CD14-positive monocyte (primary cell): Measurements from ENCODE around the gene LRRC45. TPM values are rescaled to one million over a fixed set of nuclear protein-coding genes. Genes with fewer than 3 reads are reported as not detected.
A peak's percentile ranks its signal among the peaks of the same experiment; 100 is the strongest.

Experiments
- DNase-seq, 3 donors: peaks; one replicate each; pipeline ENCODE4 v3.0.0-alpha.2; 2011 to 2022
- H2AFZ ChIP-seq: 2 replicates; pipeline ENCODE4 v1.6.0; 2012; ENCODE audit warnings: mild to moderate bottlenecking, low read depth, low read length, inconsistent platforms; ENCODE audit not compliant: insufficient read depth, poor library complexity, severe bottlenecking
- H3K27ac ChIP-seq, 2 donors: 1 replicate in 1 of 2; 2 replicates in 1 of 2; pipeline ENCODE4 v1.5.1; 2012 to 2013; ENCODE audit warnings: low read length in 2 of 2, control low read depth in 1 of 2, inconsistent platforms in 1 of 2, low read depth in 1 of 2, mild to moderate bottlenecking in 1 of 2
- H3K27me3 ChIP-seq, 2 donors: one replicate each; pipeline versions ENCODE4 v1.6.0 to v1.6.1; 2011 to 2013; ENCODE audit warnings: low read length in 2 of 2; ENCODE audit not compliant: control insufficient read depth in 2 of 2, insufficient read depth in 2 of 2
- H3K36me3 ChIP-seq, 2 donors: replicated peaks in 1 of 2; 1 replicate in 1 of 2; 2 replicates in 1 of 2; pipeline versions ENCODE4 v1.5.1 to v1.6.1; 2012 to 2013; ENCODE audit warnings: low read length in 2 of 2, control low read depth in 1 of 2, inconsistent platforms in 1 of 2, mild to moderate bottlenecking in 1 of 2; ENCODE audit not compliant: insufficient read depth in 2 of 2, control insufficient read depth in 1 of 2
- H3K4me1 ChIP-seq, 2 donors: 1 replicate in 1 of 2; 2 replicates in 1 of 2; pipeline versions ENCODE4 v1.5.1 to v1.6.1; 2012 to 2013; ENCODE audit warnings: low read length in 2 of 2, control low read depth in 1 of 2, inconsistent platforms in 1 of 2, mild to moderate bottlenecking in 1 of 2, moderate library complexity in 1 of 2; ENCODE audit not compliant: insufficient read depth in 2 of 2, control insufficient read depth in 1 of 2
- H3K4me2 ChIP-seq: replicated peaks from 2 replicates; pipeline ENCODE3; 2012; ENCODE audit warnings: low read length, moderate library complexity, mild to moderate bottlenecking; ENCODE audit not compliant: poor library complexity, severe bottlenecking; ENCODE audit errors: extremely low read depth
- H3K4me3 ChIP-seq, 3 experiments: fragments of 200-600 bp in 1 of 3; sonication (generic) in 1 of 3; replicated peaks in 1 of 3; 1 replicate in 2 of 3; 2 replicates in 1 of 3; pipeline ENCODE4 v1.5.1; 2011 to 2013; ENCODE audit warnings: low read length in 3 of 3, mild to moderate bottlenecking in 3 of 3, control low read depth in 2 of 3, low read depth in 2 of 3, inconsistent platforms in 1 of 3, moderate library complexity in 1 of 3
- H3K79me2 ChIP-seq: 2 replicates; pipeline ENCODE4 v1.6.0; 2012; ENCODE audit warnings: mild to moderate bottlenecking, control low read depth, inconsistent platforms, low read length, moderate library complexity; ENCODE audit not compliant: insufficient read depth
- H3K9ac ChIP-seq: 2 replicates; pipeline ENCODE4 v1.6.0; 2017; ENCODE audit warnings: low read length, mild to moderate bottlenecking; ENCODE audit not compliant: insufficient read depth, poor library complexity, severe bottlenecking
- H3K9me3 ChIP-seq, 2 donors: replicated peaks in 1 of 2; 1 replicate in 1 of 2; 2 replicates in 1 of 2; pipeline versions ENCODE4 v1.5.1 to v1.6.1; 2012 to 2013; ENCODE audit warnings: low read length in 2 of 2, control low read depth in 1 of 2; ENCODE audit not compliant: control insufficient read depth in 1 of 2, insufficient read depth in 1 of 2
- H4K20me1 ChIP-seq: 2 replicates; pipeline ENCODE4 v1.6.0; 2012; ENCODE audit warnings: mild to moderate bottlenecking, low read length, control low read depth, moderate library complexity; ENCODE audit not compliant: insufficient read depth
- H3K27ac Mint-ChIP-seq, 7 donors: one replicate each; pipeline ENCODE4 v1.8.0; 2020; ENCODE audit warnings: mild to moderate bottlenecking in 7 of 7, mixed read lengths in 7 of 7, moderate library complexity in 6 of 7, inconsistent platforms in 2 of 7
- H3K27me3 Mint-ChIP-seq, 3 donors: one replicate each; pipeline ENCODE4 v1.8.0; 2021 to 2022; ENCODE audit warnings: low read depth in 3 of 3, mild to moderate bottlenecking in 3 of 3, mixed read lengths in 3 of 3, moderate library complexity in 3 of 3, inconsistent platforms in 1 of 3
- H3K36me3 Mint-ChIP-seq, 2 donors: one replicate each; pipeline ENCODE4 v1.8.0; 2020; ENCODE audit warnings: mixed read lengths in 2 of 2, inconsistent platforms in 1 of 2, mild to moderate bottlenecking in 1 of 2
- H3K4me1 Mint-ChIP-seq: one replicate; pipeline ENCODE4 v1.8.0; 2020; ENCODE audit warnings: mild to moderate bottlenecking, mixed read lengths
- H3K4me3 Mint-ChIP-seq, 2 donors: one replicate each; pipeline ENCODE4 v1.8.0; 2020; ENCODE audit warnings: mild to moderate bottlenecking in 2 of 2, mixed read lengths in 2 of 2, moderate library complexity in 1 of 2
- H3K9me3 Mint-ChIP-seq, 7 donors: one replicate each; pipeline ENCODE4 v1.8.0; 2020 to 2022; ENCODE audit warnings: mixed read lengths in 7 of 7, mild to moderate bottlenecking in 6 of 7, moderate library complexity in 6 of 7, inconsistent platforms in 2 of 7
- CTCF ChIP-seq: fragments of 200-600 bp; IDR thresholded peaks from one replicate; pipeline ENCODE4 v1.8.0; 2022; ENCODE audit warnings: antibody characterized with exemption, mild to moderate bottlenecking
- WGBS: methylation state at CpG from one replicate; pipeline ENCODE4 v1.1.5; 2013; ENCODE audit warnings: missing lambda C conversion rate; ENCODE audit not compliant: insufficient coverage; 5-methylcytosine and 5-hydroxymethylcytosine counted together
- intact Hi-C, 2 donors: fragments of 100-400 bp; cut with micrococcal nuclease; formaldehyde crosslinking; loops; one replicate each; pipeline versions ENCODE4 v1.15.0 to v1.15.1; 2023
- polyA plus RNA-seq, 3 donors: library from polyadenylated mRNA; depleted of rRNA in 1 of 3; unstranded in 2 of 3; stranded (reverse) in 1 of 3; fragments of 300-500 nt in 2 of 3; fragments of >200 nt in 1 of 3; fragmentation: Illumina TruSeq in 2 of 3; gene quantifications; 1 replicate in 2 of 3; 2 replicates in 1 of 3; pipeline ENCODE4 v1.2.3, GENCODE V29; 2012 to 2021

LRRC45 gene
- polyA plus RNA-seq, 3 donors, result 2.6 to 12.2 (median 3.4) TPM

DNA sequence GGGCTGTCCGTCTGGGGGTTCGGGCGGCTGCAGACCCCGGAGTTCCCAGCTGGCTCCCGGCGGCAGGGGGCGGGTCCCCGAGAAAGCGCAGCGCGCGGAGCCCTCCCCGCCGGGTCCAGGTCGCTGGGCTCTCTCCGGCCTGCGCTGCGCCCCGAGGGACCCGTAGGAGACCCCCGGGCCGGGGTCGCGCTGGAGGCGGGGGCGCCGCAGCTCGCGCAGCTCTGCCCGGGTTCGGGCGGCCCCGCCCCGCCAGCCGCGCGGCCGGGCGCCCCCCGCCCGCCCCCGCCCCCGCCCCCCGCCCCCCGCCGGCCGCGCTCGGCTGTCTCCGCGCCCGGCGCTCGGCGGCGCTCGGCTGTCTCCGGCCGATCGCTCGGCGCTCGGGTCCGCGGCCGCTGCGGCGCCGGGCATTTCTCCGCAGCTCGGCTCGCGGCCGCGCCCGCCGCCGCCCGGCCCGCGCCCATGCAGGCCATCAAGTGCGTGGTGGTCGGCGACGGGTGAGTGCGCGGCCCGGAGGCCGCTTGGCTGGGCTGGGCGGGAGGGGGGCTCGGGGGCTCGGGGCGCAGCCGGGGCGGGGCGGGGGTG lies 8.3 kb downstream of the LRRC45 start, which contains the start of gene RAC3:
RAC3 (plus strand) TSS at position 376 of the 582 bp plus-strand sequence; CDS start at position 460, 84 bp downstream.
- Mint-ChIP-seq H3K36me3 (peaks cover 18 to 44% of the 10 kb centered on the region in 2 donors), H3K9me3 (peaks cover 0 to 5% (median 0%) of the 10 kb centered on the region in 7 donors), H3K4me3 (peak within 1 kb of the TSS; percentile 82 to 90), H3K27me3 (peaks cover 11 to 25% (median 13%) of the 10 kb centered on the region in 3 donors), H3K4me1 (peaks cover 14% of the 10 kb centered on the region), H3K27ac (peak within 1 kb of the TSS in 1 of 7 donors; percentile 50)
- WGBS, result under 1% methylated on average over 94 of the region's 96 CpGs
- Histone ChIP-seq H3K27me3 (peaks cover 6 to 10% of the 10 kb centered on the region in 2 donors), H2AFZ (peak within 1 kb of the TSS; percentile 73), H3K27ac (no peak within 1 kb of the TSS), H3K79me2 (peaks cover 3% of the 10 kb centered on the region), H3K4me1 (peaks cover 23 to 37% of the 10 kb centered on the region in 2 donors), H3K36me3 (peaks cover 0 to 11% of the 10 kb centered on the region in 2 donors), H3K9ac (peak within 1 kb of the TSS; percentile 32), H4K20me1 (peaks cover 10% of the 10 kb centered on the region), H3K9me3 (no peaks in the 10 kb centered on the region), H3K4me3 (peak within 1 kb of the TSS; percentile 30 to 76 (median 34)), H3K4me2 (peak within 1 kb of the TSS; percentile 92)
- DNase-seq, result no peak
- no peak for TF ChIP-seq CTCF
- intact Hi-C loops, result loop anchor here (2.0 to 10.0 kb wide), 5 partner anchors 63 to 423 kb away; partner anchors contain the start of genes CYBC1 (in 1 of the 2), FASN (in 1 of the 2) and NARF (in 1 of the 2)

GRCh38 chr17:82031885-82032627 lies 9.0 kb downstream of the LRRC45 start:
- intact Hi-C loops, result loop anchor here (2.0 to 10.0 kb wide), 5 partner anchors 63 to 423 kb away; partner anchors contain the start of genes CYBC1 (in 1 of the 2), FASN (in 1 of the 2) and NARF (in 1 of the 2)
- peaks cover 16% of the 10 kb centered on the region for H4K20me1 ChIP-seq
- Mint-ChIP-seq H3K27ac (no peak overlapping the region), H3K9me3 (peaks cover 0 to 5% (median 0%) of the 10 kb centered on the region in 7 donors), H3K36me3 (peaks cover 18 to 39% of the 10 kb centered on the region in 2 donors), H3K27me3 (peaks cover 11 to 25% (median 13%) of the 10 kb centered on the region in 3 donors), H3K4me3 (peak overlapping the region; percentile 60 to 65), H3K4me1 (peaks cover 19% of the 10 kb centered on the region)
- peaks cover 0 to 11% of the 10 kb centered on the region in 2 donors for H3K36me3 ChIP-seq
- H3K27me3 ChIP-seq, result peaks cover 6 to 10% of the 10 kb centered on the region in 2 donors
- WGBS, result 7% methylated on average over 51 of the region's 59 CpGs
- no peak overlapping the region for H2AFZ ChIP-seq
- no peak overlapping the region for H3K27ac ChIP-seq
- no peak overlapping the region for H3K9ac ChIP-seq
- peak overlapping the region; percentile 60 for H3K4me2 ChIP-seq
- peaks cover 29 to 42% of the 10 kb centered on the region in 2 donors for H3K4me1 ChIP-seq
- peaks cover 3% of the 10 kb centered on the region for H3K79me2 ChIP-seq
- TF ChIP-seq CTCF, result no peak
- DNase-seq, result no peak
- H3K4me3 ChIP-seq, result no peak overlapping the region
- no peaks in the 10 kb centered on the region for H3K9me3 ChIP-seq
